HepG2 (cell line): ENCODE data around the gene NDRG3. TPM values are rescaled to one million over a fixed set of nuclear protein-coding genes. Genes with fewer than 3 reads are reported as not detected.
A peak's percentile ranks its signal among the peaks of the same experiment; 100 is the strongest.

Source experiments
- ATAC-seq: fragments of 200-7000 bp; cut with Tn5 transposase; 3 replicates; pipeline ENCODE4 v1.9.1; 2020; ENCODE audit warnings: mild to moderate bottlenecking, moderate library complexity
- BruUV-seq: library from RNA; stranded (reverse); fragments of 400-500 nt; replicated peaks from 2 replicates; lab custom pipeline; 2021; lab: Mats Ljungman, UMichigan
- CTCF ChIA-PET: fragments of 300-600 bp; formaldehyde crosslinking; extraction: SDS; loops from one replicate; lab custom pipeline; 2021; ENCODE audit warnings: low total read pairs, inconsistent platforms, low intra/inter-chr PET ratio; lab: Yijun Ruan, JAX
- POLR2A ChIA-PET: fragments of 350-600 bp; sonication (Branson Sonifier 250); formaldehyde crosslinking; loops from one replicate; lab custom pipeline; 2020; ENCODE audit warnings: antibody characterized with exemption, inconsistent platforms; lab: Yijun Ruan, JAX
- DNase-seq: peaks from one replicate; pipeline ENCODE4 v3.0.0-alpha.2; 2015; ENCODE audit warnings: low spot score
- FAIRE-seq: peaks from 3 replicates; lab custom pipeline; 2011; peaks lifted over from hg19 to GRCh38; lab: Jason Lieb, UNC
- H2AFZ ChIP-seq: one replicate; pipeline ENCODE4 v1.6.1; 2011; ENCODE audit warnings: low read length, inconsistent platforms
- H3K27ac ChIP-seq: fragments of 300-600 bp; 3 replicates; pipeline ENCODE4 v1.8.0; 2011; ENCODE audit warnings: mixed run types, mild to moderate bottlenecking, mixed read lengths, low read length, inconsistent platforms; ENCODE audit not compliant: insufficient read depth; ENCODE audit errors: extremely low read length
- H3K27me3 ChIP-seq, 2 experiments: fragments of 200-600 bp in 1 of 2; 2 replicates in 1 of 2; 3 replicates in 1 of 2; pipeline versions ENCODE4 v1.6.0 to v1.8.0; 2011; ENCODE audit warnings: low read length in 2 of 2, mild to moderate bottlenecking in 2 of 2, moderate library complexity in 2 of 2, inconsistent platforms in 1 of 2; ENCODE audit not compliant: insufficient read depth in 2 of 2, control insufficient read depth in 1 of 2
- H3K36me3 ChIP-seq, 2 experiments: fragments of 200-600 bp in 1 of 2; replicated peaks in 1 of 2; 2 replicates in 1 of 2; 3 replicates in 1 of 2; pipeline versions ENCODE4 v1.5.1 to v1.8.0; 2011; ENCODE audit warnings: low read length in 2 of 2, inconsistent platforms in 1 of 2; ENCODE audit not compliant: insufficient read depth in 2 of 2, control insufficient read depth in 1 of 2
- H3K4me1 ChIP-seq: 2 replicates; pipeline ENCODE4 v1.5.1; 2012; ENCODE audit warnings: low read length, inconsistent platforms; ENCODE audit not compliant: insufficient read depth
- H3K4me2 ChIP-seq: 2 replicates; pipeline ENCODE4 v1.6.0; 2011; ENCODE audit warnings: low read depth, low read length, inconsistent platforms
- H3K4me3 ChIP-seq, 3 experiments: fragments of 200-600 bp in 1 of 3; sonication (generic), shearing (Covaris generic) in 1 of 3; replicated peaks in 1 of 3; 2 replicates each; pipeline ENCODE4 v1.5.1; 2011 to 2016; ENCODE audit warnings: low read length in 3 of 3, inconsistent platforms in 2 of 3, low read depth in 2 of 3, mild to moderate bottlenecking in 2 of 3, control low read depth in 1 of 3, mixed read lengths in 1 of 3; ENCODE audit not compliant: insufficient read depth in 1 of 3
- H3K79me2 ChIP-seq: one replicate; pipeline ENCODE4 v1.6.1; 2011; ENCODE audit warnings: low read length, inconsistent platforms; ENCODE audit not compliant: insufficient read depth
- H3K9ac ChIP-seq: 2 replicates; pipeline ENCODE4 v1.6.0; 2011; ENCODE audit warnings: mild to moderate bottlenecking, low read depth, low read length, inconsistent platforms; ENCODE audit not compliant: insufficient read depth
- H3K9me3 ChIP-seq: 2 replicates; pipeline ENCODE4 v1.5.1; 2012; ENCODE audit warnings: mild to moderate bottlenecking, low read length
- H4K20me1 ChIP-seq: 2 replicates; pipeline ENCODE4 v1.6.0; 2011; ENCODE audit warnings: inconsistent platforms, mild to moderate bottlenecking, low read length, moderate library complexity; ENCODE audit not compliant: insufficient read depth
- ATRX ChIP-seq: sonication (generic); formaldehyde crosslinking; IDR thresholded peaks from 2 replicates; pipeline ENCODE4 v1.4.0; 2020; ENCODE audit warnings: missing genetic modification reagents, borderline replicate concordance
- ELF1 ChIP-seq: sonication (generic); formaldehyde crosslinking; IDR thresholded peaks from 2 replicates; pipeline ENCODE4 v1.4.0; 2020; ENCODE audit warnings: missing genetic modification reagents
- FOXJ3 ChIP-seq: sonication (generic); formaldehyde crosslinking; IDR thresholded peaks from 2 replicates; pipeline ENCODE4 v1.4.0; 2020; ENCODE audit warnings: missing genetic modification reagents, mild to moderate bottlenecking, borderline replicate concordance
- GZF1 ChIP-seq: sonication (generic); formaldehyde crosslinking; IDR thresholded peaks from 2 replicates; pipeline ENCODE4 v1.5.1; 2020; ENCODE audit warnings: mild to moderate bottlenecking, missing genetic modification reagents
- NFE2 ChIP-seq: sonication (generic); formaldehyde crosslinking; IDR thresholded peaks from 2 replicates; pipeline ENCODE4 v1.4.0; 2020; ENCODE audit warnings: missing genetic modification reagents
- SNRNP70 ChIP-seq: fragments of 200-400 bp; formaldehyde crosslinking; IDR thresholded peaks from 2 replicates; pipeline ENCODE4 v1.6.1; 2017; ENCODE audit warnings: mild to moderate bottlenecking, low read depth, low read length, moderate library complexity
- THRA ChIP-seq: sonication (generic); formaldehyde crosslinking; IDR thresholded peaks from 2 replicates; pipeline ENCODE4 v1.4.0; 2020; ENCODE audit warnings: missing genetic modification reagents, borderline replicate concordance
- ZNF260 ChIP-seq: sonication (generic); formaldehyde crosslinking; IDR thresholded peaks from 2 replicates; pipeline ENCODE4 v1.4.0; 2020; ENCODE audit warnings: missing genetic modification reagents, low read depth, mild to moderate bottlenecking, borderline replicate concordance
- ZNF3 ChIP-seq: IDR thresholded peaks from 2 replicates; pipeline ENCODE4 v1.7.0; 2017; ENCODE audit warnings: inconsistent platforms
- ZNF547 ChIP-seq: sonication (generic); formaldehyde crosslinking; IDR thresholded peaks from 2 replicates; pipeline ENCODE4 v1.5.1; 2020; ENCODE audit warnings: mild to moderate bottlenecking, missing genetic modification reagents
- ZNF557 ChIP-seq: sonication (generic); formaldehyde crosslinking; IDR thresholded peaks from 2 replicates; pipeline ENCODE4 v1.4.0; 2020; ENCODE audit warnings: missing genetic modification reagents
- whole genome bisulfite sequencing: methylation state at CpG from one replicate; pipeline ENCODE4 v1.1.6; 2017; ENCODE audit warnings: low lambda C conversion rate; 5-methylcytosine and 5-hydroxymethylcytosine counted together
- in situ Hi-C: cut with HindIII; loops from 2 replicates; pipeline ENCODE4 v1.10.0; 2017; ENCODE audit warnings: low pct_unique_long_range_greater_than_20kb; ENCODE audit not compliant: extremely low pct_ligation_motif_present
- intact Hi-C: fragments of 100-400 bp; cut with micrococcal nuclease; formaldehyde crosslinking; loops from one replicate; pipeline ENCODE4 v1.10.0; 2022; ENCODE audit not compliant: unreplicated experiment
- polyA plus RNA-seq, 8 experiments: library from polyadenylated mRNA; depleted of rRNA in 3 of 8; stranded (reverse) in 7 of 8; unstranded in 1 of 8; fragments of >200 nt; fragmentation: Illumina TruSeq in 4 of 8; extraction: Trizol in 4 of 8; gene quantifications; 2 replicates each; pipeline versions ENCODE4 v1.2.1 to v1.2.3, GENCODE V29; 2011 to 2016; ENCODE audit warnings: low read depth in 4 of 8, missing spikeins in 1 of 8, mixed read lengths in 1 of 8; ENCODE audit not compliant: insufficient read depth in 1 of 8
- total RNA-seq, 5 experiments: library from RNA; depleted of rRNA; stranded (reverse); fragments of >200 nt; fragmentation: Illumina TruSeq; extraction: Trizol; gene quantifications; 2 replicates each; pipeline ENCODE4 v1.2.3, GENCODE V29; 2016; ENCODE audit warnings: low read depth in 1 of 5
- TF ChIP-seq, protein P1 (sequence below): sonication (generic); formaldehyde crosslinking; IDR thresholded peaks from 2 replicates; pipeline ENCODE4 v1.5.0; 2020; ENCODE audit warnings: missing genetic modification reagents, mild to moderate bottlenecking, borderline replicate concordance
- TF ChIP-seq, protein P2 (sequence below): fragments of 450-650 bp; IDR thresholded peaks from 2 replicates; pipeline ENCODE4 v1.6.1; 2017
- TF ChIP-seq, protein P3 (sequence below): IDR thresholded peaks from 2 replicates; pipeline ENCODE4 v1.6.1; 2016; ENCODE audit warnings: missing compliant biosample characterization, missing genetic modification reagents, borderline replicate concordance

The NDRG3 gene
- total and polyA plus RNA-seq, 2 of the 13 experiments (the other 11 are each of a cell fraction or from before 2014, with no cell fraction given): 36.0 to 40.5 TPM

GRCh38 chr20:36633285-36633772, 112.6 kb downstream of the NDRG3 start:
- 45% methylated on average over 9 of the region's 9 CpGs for WGBS
- Histone ChIP-seq H3K4me1 (peaks cover 26% of the 10 kb centered on the region), H3K27ac (no peak overlapping the region), H4K20me1 (no peaks in the 10 kb centered on the region), H3K9me3 (no peaks in the 10 kb centered on the region), H3K4me2 (peak overlapping the region; percentile 88), H3K36me3 (no peaks in the 10 kb centered on the region), H3K4me3 (peak overlapping the region in 1 of 3 experiments; percentile 68; a peak in 1 of 6 replicates), H2AFZ (no peak overlapping the region), H3K9ac (no peak overlapping the region; the same call in 1 of the 2 replicates), H3K79me2 (no peaks in the 10 kb centered on the region), H3K27me3 (no peaks in the 10 kb centered on the region)
- DNase-seq (no peak), FAIRE-seq (no peak), ATAC-seq (peak; percentile 37)
- ChIA-PET POLR2A (interaction anchor here (0.6 to 5.5 kb wide), 13 partner anchors 8 to 61 kb away, joined by 3 to 54 read pairs (median 6); partner anchors contain the start of genes RAB5IF and SLA2), CTCF (interaction anchor here (1.3 to 1.8 kb wide), 4 partner anchors 21 to 77 kb away, joined by 3 to 20 read pairs (median 6); partner anchors contain the start of gene RAB5IF)
- BruUV-seq: no TSS peak
- in situ Hi-C loops (no loop called here), intact Hi-C loops (no loop called here)
- TF ChIP-seq ATRX (CRISPR knock-in tag): no peak
- no peak for TF ChIP-seq FOXJ3 (CRISPR knock-in tag)
- no peak for TF ChIP-seq SNRNP70
- TF ChIP-seq ZNF547 (CRISPR knock-in tag): no peak
- TF ChIP-seq, protein P1, sequence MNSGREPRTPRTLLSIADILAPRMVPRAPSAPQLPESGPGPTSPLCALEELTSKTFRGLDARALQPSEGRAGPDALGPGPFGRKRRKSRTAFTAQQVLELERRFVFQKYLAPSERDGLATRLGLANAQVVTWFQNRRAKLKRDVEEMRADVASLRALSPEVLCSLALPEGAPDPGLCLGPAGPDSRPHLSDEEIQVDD: no peak
- TF ChIP-seq, protein P2, sequence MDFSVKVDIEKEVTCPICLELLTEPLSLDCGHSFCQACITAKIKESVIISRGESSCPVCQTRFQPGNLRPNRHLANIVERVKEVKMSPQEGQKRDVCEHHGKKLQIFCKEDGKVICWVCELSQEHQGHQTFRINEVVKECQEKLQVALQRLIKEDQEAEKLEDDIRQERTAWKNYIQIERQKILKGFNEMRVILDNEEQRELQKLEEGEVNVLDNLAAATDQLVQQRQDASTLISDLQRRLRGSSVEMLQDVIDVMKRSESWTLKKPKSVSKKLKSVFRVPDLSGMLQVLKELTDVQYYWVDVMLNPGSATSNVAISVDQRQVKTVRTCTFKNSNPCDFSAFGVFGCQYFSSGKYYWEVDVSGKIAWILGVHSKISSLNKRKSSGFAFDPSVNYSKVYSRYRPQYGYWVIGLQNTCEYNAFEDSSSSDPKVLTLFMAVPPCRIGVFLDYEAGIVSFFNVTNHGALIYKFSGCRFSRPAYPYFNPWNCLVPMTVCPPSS: no peak
- no peak for TF ChIP-seq NFE2
- TF ChIP-seq ELF1 (CRISPR knock-in tag): peak; percentile 33; the same call in 1 of the 2 replicates
- no peak for TF ChIP-seq ZNF557 (CRISPR knock-in tag)
- 0 out of 2 replicates have a peak, but pooled peaks have one; percentile 14 for TF ChIP-seq ZNF260 (CRISPR knock-in tag)
- TF ChIP-seq THRA (CRISPR knock-in tag): no peak
- 0 out of 2 replicates have a peak, but pooled peaks have one; percentile 8 for TF ChIP-seq ZNF3 (CRISPR knock-in tag)
- TF ChIP-seq GZF1 (CRISPR knock-in tag): no peak
- TF ChIP-seq, protein P3, sequence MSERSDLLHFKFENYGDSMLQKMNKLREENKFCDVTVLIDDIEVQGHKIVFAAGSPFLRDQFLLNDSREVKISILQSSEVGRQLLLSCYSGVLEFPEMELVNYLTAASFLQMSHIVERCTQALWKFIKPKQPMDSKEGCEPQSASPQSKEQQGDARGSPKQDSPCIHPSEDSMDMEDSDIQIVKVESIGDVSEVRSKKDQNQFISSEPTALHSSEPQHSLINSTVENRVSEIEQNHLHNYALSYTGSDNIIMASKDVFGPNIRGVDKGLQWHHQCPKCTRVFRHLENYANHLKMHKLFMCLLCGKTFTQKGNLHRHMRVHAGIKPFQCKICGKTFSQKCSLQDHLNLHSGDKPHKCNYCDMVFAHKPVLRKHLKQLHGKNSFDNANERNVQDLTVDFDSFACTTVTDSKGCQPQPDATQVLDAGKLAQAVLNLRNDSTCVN (CRISPR knock-in tag): 0 out of 2 replicates have a peak, but pooled peaks have one; percentile 20
